Hepatocyte (in vitro differentiated cells): Measurements from ENCODE around the gene GGNBP2. TPM values are rescaled to one million over a fixed set of nuclear protein-coding genes. Genes with fewer than 3 reads are reported as not detected.

ENCODE experiments used
- DNase-seq: peaks from one replicate; pipeline ENCODE4 v3.0.0-alpha.2; 2016; ENCODE audit warnings: low spot score
- H2AFZ ChIP-seq: fragments of 200-600 bp; sonication (generic); 2 replicates; pipeline ENCODE4 v1.6.0; 2016; ENCODE audit warnings: antibody characterized with exemption, mild to moderate bottlenecking
- H3K27ac ChIP-seq: fragments of 200-600 bp; sonication (generic); 2 replicates; pipeline ENCODE4 v1.5.1; 2016; ENCODE audit warnings: mild to moderate bottlenecking
- H3K27me3 ChIP-seq: fragments of 200-600 bp; sonication (generic); 2 replicates; pipeline ENCODE4 v1.6.1; 2016
- H3K36me3 ChIP-seq: fragments of 200-600 bp; sonication (generic); replicated peaks from 2 replicates; pipeline ENCODE4 v1.5.1; 2016; ENCODE audit warnings: low read depth; ENCODE audit not compliant: insufficient read depth
- H3K4me1 ChIP-seq: fragments of 200-600 bp; sonication (generic); 2 replicates; pipeline ENCODE4 v1.5.1; 2016; ENCODE audit warnings: mild to moderate bottlenecking, moderate library complexity; ENCODE audit not compliant: insufficient read depth
- H3K4me2 ChIP-seq: fragments of 200-600 bp; sonication (generic); 2 replicates; pipeline ENCODE4 v1.6.0; 2016
- H3K4me3 ChIP-seq: fragments of 200-600 bp; sonication (generic); 2 replicates; pipeline ENCODE4 v1.5.1; 2016; ENCODE audit warnings: mild to moderate bottlenecking
- H3K79me2 ChIP-seq: fragments of 200-600 bp; sonication (generic); 2 replicates; pipeline ENCODE4 v1.6.0; 2017; ENCODE audit warnings: mild to moderate bottlenecking
- H3K9me2 ChIP-seq: fragments of 200-600 bp; sonication (generic); replicated peaks from 2 replicates; pipeline ENCODE4 v1.6.0; 2017; ENCODE audit warnings: mild to moderate bottlenecking; ENCODE audit not compliant: insufficient read depth
- H3K9me3 ChIP-seq: fragments of 200-600 bp; sonication (generic); 2 replicates; pipeline ENCODE4 v1.5.1; 2016; ENCODE audit warnings: low read depth, mild to moderate bottlenecking
- H4K20me1 ChIP-seq: fragments of 200-600 bp; sonication (generic); 2 replicates; pipeline ENCODE4 v1.6.0; 2016; ENCODE audit warnings: mild to moderate bottlenecking; ENCODE audit not compliant: insufficient read depth, poor library complexity, severe bottlenecking
- EZH2 ChIP-seq: fragments of 200-600 bp; sonication (generic); IDR thresholded peaks from 2 replicates; pipeline ENCODE4 v1.6.1; 2016; ENCODE audit warnings: antibody characterized with exemption, mild to moderate bottlenecking, borderline replicate concordance
- EZH2phosphoT487 ChIP-seq: fragments of 200-600 bp; sonication (generic); IDR thresholded peaks from one replicate; pipeline ENCODE4 v1.6.1; 2018; ENCODE audit warnings: antibody characterized with exemption, mild to moderate bottlenecking, low read depth, moderate library complexity; ENCODE audit not compliant: unreplicated experiment, severe bottlenecking
- whole genome bisulfite sequencing: methylation state at CpG from one replicate; pipeline ENCODE4 v1.1.6; 2016; ENCODE audit warnings: low lambda C conversion rate; ENCODE audit errors: missing lambda C conversion rate; 5-methylcytosine and 5-hydroxymethylcytosine counted together
- polyA plus RNA-seq: library from polyadenylated mRNA; unstranded; fragments of >200 nt; fragmentation: Nextera tagmentation; extraction: Ambion mirVana; gene quantifications from 2 replicates; pipeline ENCODE4 v1.2.1, GENCODE V29; 2016
- total RNA-seq: library from RNA; depleted of rRNA; stranded (reverse); fragments of >200 nt; gene quantifications from 2 replicates; pipeline ENCODE4 v1.2.3, GENCODE V29; 2014
- TF ChIP-seq, protein P1 (sequence below): fragments of 200-600 bp; sonication (generic); IDR thresholded peaks from 2 replicates; pipeline ENCODE4 v1.5.1; 2016; ENCODE audit warnings: antibody characterized with exemption, mild to moderate bottlenecking; ENCODE audit not compliant: poor library complexity

Gene GGNBP2
- total and polyA plus RNA-seq, 2 experiments from 2014 or later = 52.2 to 79.9 TPM

DNA sequence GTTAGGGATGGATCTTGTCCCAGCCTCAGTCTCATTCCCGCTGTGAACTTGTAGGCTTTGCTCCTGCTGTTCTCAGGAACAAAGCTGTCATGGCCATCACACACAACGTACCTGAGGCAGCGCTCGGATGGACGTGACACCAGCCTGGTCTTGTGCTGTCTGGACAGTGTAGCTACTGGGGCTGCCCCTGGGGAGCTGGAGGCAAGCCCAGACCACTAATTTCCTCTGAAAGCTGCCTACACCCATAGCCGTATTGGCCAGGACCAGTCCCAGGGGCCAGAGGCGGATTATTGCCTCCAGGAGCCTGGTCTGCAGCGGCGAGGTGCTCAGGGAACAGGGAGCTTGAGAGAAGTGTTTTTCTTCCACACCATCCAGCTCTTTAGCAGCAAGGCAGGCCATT is 46.6 kb upstream of the GGNBP2 start:
- H4K20me1 ChIP-seq = no peaks in the 10 kb centered on the region
- WGBS = 98% methylated on average over 9 of the region's 9 CpGs
- no peak overlapping the region for H2AFZ ChIP-seq
- H3K9me2 ChIP-seq = no peaks in the 10 kb centered on the region
- no peaks in the 10 kb centered on the region for H3K36me3 ChIP-seq
- DNase-seq = peak; percentile 1
- H3K27me3 ChIP-seq = no peaks in the 10 kb centered on the region
- no peak overlapping the region for H3K27ac ChIP-seq
- H3K4me3 ChIP-seq = no peak overlapping the region
- TF ChIP-seq, protein P1, sequence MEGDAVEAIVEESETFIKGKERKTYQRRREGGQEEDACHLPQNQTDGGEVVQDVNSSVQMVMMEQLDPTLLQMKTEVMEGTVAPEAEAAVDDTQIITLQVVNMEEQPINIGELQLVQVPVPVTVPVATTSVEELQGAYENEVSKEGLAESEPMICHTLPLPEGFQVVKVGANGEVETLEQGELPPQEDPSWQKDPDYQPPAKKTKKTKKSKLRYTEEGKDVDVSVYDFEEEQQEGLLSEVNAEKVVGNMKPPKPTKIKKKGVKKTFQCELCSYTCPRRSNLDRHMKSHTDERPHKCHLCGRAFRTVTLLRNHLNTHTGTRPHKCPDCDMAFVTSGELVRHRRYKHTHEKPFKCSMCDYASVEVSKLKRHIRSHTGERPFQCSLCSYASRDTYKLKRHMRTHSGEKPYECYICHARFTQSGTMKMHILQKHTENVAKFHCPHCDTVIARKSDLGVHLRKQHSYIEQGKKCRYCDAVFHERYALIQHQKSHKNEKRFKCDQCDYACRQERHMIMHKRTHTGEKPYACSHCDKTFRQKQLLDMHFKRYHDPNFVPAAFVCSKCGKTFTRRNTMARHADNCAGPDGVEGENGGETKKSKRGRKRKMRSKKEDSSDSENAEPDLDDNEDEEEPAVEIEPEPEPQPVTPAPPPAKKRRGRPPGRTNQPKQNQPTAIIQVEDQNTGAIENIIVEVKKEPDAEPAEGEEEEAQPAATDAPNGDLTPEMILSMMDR = no peak
- TF ChIP-seq EZH2 = no peak
- TF ChIP-seq EZH2phosphoT487 = no peak
- no peaks in the 10 kb centered on the region for H3K79me2 ChIP-seq
- H3K9me3 ChIP-seq = no peaks in the 10 kb centered on the region
- H3K4me2 ChIP-seq = no peak overlapping the region
- peaks cover 4% of the 10 kb centered on the region for H3K4me1 ChIP-seq

DNA sequence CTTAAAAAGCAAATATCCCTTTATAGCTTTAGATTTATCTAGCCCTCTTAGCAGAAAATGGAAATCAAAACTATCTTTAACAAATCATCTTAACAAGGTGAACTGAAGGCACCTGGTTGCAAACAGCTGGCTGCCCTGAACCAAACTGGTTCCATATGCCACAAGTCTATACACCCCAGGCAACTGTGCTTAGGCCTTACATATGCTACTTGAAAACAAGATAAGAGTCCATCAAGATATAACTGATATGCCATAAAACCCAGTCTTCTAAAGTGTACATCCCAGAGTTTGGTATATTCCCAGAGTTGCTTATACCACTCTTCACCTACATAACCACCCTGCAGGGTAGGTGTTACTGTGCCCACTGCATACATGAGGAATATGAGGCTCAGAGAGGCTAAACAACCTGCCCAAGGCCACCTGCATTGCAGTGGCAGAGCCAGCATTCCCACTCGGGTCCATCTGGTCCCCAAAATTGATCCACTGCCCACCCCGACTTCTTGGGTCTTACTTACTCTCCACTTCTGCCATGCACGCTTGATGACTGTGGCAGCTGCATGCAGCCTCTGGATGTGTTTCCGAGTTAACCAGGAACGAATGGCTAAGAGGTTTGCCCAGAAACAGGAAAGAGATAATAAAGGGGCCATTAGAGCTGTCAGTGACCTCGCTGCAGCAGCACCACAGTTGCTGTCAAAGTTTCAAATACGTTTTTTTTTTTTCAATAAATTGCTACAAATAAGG is 46.0 kb upstream of the GGNBP2 start:
- Histone ChIP-seq H3K9me2 (no peaks in the 10 kb centered on the region), H3K27ac (no peak overlapping the region), H3K27me3 (no peaks in the 10 kb centered on the region), H3K4me3 (no peak overlapping the region), H3K9me3 (no peaks in the 10 kb centered on the region), H3K4me2 (no peak overlapping the region), H2AFZ (no peak overlapping the region), H3K36me3 (no peaks in the 10 kb centered on the region), H3K79me2 (no peaks in the 10 kb centered on the region), H4K20me1 (no peaks in the 10 kb centered on the region), H3K4me1 (peaks cover 4% of the 10 kb centered on the region)
- 85% methylated on average over 7 of the region's 7 CpGs for WGBS
- TF ChIP-seq, protein P1 = no peak
- TF ChIP-seq EZH2phosphoT487 (no peak), EZH2 (no peak)
- DNase-seq = no peak

DNA sequence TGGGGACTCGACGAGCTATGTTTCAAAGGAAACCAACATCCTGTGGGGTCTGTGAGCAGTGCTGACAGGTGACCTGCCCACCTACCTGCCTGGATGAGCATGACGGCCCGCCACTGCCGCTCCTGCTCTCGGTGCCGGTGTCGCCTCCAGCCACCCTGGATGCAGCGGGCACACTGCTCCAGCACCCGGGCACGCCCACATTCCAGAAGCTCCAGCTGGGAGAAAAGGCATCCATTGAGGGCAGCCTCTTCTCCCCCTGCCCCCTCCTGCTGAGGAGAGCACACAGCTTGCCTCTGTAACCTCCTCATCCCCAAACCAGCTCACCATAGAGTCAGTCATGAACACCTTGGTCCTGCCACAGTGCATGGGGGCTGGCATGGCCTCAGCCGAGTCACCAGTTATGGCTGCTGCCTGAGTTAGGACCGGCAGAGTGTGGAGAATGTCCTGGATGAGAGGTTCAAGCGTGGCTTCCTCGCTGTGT is 43.9 kb upstream of the GGNBP2 start:
- no peak overlapping the region for H2AFZ ChIP-seq
- H3K9me2 ChIP-seq = no peaks in the 10 kb centered on the region
- no peaks in the 10 kb centered on the region for H3K9me3 ChIP-seq
- no peak overlapping the region for H3K4me3 ChIP-seq
- no peaks in the 10 kb centered on the region for H3K4me1 ChIP-seq
- H3K4me2 ChIP-seq = no peak overlapping the region
- H3K27me3 ChIP-seq = no peaks in the 10 kb centered on the region
- H3K27ac ChIP-seq = no peak overlapping the region
- H4K20me1 ChIP-seq = no peaks in the 10 kb centered on the region
- no peaks in the 10 kb centered on the region for H3K79me2 ChIP-seq
- TF ChIP-seq EZH2 (no peak), EZH2phosphoT487 (no peak)
- TF ChIP-seq, protein P1 = no peak
- peak; percentile 2 for DNase-seq
- H3K36me3 ChIP-seq = no peaks in the 10 kb centered on the region
- 95% methylated on average over 15 of the region's 15 CpGs for WGBS
